Peyer's patch (tissue), 4 donors: ENCODE measurements around the gene NKD1. TPM values are rescaled to one million over a fixed set of nuclear protein-coding genes. Genes with fewer than 3 reads are reported as not detected.

Experiments used
- DNase-seq, 3 donors: peaks; one replicate each; pipeline ENCODE4 v3.0.0-alpha.2; 2017 to 2019
- H3K27ac ChIP-seq, 4 donors: fragments of 200-600 bp; sonication (generic); one replicate each; pipeline ENCODE4 v1.5.1; 2016 to 2019
- H3K27me3 ChIP-seq, 2 donors: fragments of 200-600 bp; sonication (generic); one replicate each; pipeline ENCODE4 v1.5.1; 2019
- H3K36me3 ChIP-seq, 3 donors: fragments of 200-600 bp; sonication (generic); one replicate each; pipeline ENCODE4 v1.5.1; 2016 to 2019
- H3K4me1 ChIP-seq, 4 donors: fragments of 200-600 bp; sonication (generic); one replicate each; pipeline ENCODE4 v1.5.1; 2016 to 2019
- H3K4me3 ChIP-seq, 4 donors: fragments of 200-600 bp; sonication (generic); 1 replicate in 3 of 4; 2 replicates in 1 of 4; pipeline ENCODE4 v1.5.1; 2016 to 2019; ENCODE audit warnings: mild to moderate bottlenecking in 1 of 4
- H3K9me3 ChIP-seq, 4 donors: fragments of 200-600 bp; sonication (generic); one replicate each; pipeline ENCODE4 v1.5.1; 2016 to 2019; ENCODE audit warnings: mild to moderate bottlenecking in 1 of 4
- POLR2A ChIP-seq, 2 donors: fragments of 450-650 bp; IDR thresholded peaks; one replicate each; pipeline ENCODE4 v1.5.1; 2017; ENCODE audit warnings: antibody characterized with exemption in 2 of 2, mild to moderate bottlenecking in 2 of 2, moderate library complexity in 2 of 2
- total RNA-seq, 4 donors: library from RNA; depleted of rRNA; stranded (reverse); fragments of >200 nt; gene quantifications; one replicate each; pipeline ENCODE4 v1.1.0, GENCODE V29; 2016
- TF ChIP-seq, protein P1 (sequence below), 6 experiments: fragments of 450-650 bp in 4 of 6; fragments of 200-600 bp in 2 of 6; sonication (generic) in 1 of 6; IDR thresholded peaks; one replicate each; pipeline ENCODE4 v1.5.1; 2017 to 2019; ENCODE audit warnings: antibody characterized with exemption in 6 of 6, mild to moderate bottlenecking in 3 of 6, moderate library complexity in 1 of 6

NKD1 gene
- total RNA-seq, 4 donors from 2014 or later: 1.7 to 4.0 (median 3.4) TPM

DNA sequence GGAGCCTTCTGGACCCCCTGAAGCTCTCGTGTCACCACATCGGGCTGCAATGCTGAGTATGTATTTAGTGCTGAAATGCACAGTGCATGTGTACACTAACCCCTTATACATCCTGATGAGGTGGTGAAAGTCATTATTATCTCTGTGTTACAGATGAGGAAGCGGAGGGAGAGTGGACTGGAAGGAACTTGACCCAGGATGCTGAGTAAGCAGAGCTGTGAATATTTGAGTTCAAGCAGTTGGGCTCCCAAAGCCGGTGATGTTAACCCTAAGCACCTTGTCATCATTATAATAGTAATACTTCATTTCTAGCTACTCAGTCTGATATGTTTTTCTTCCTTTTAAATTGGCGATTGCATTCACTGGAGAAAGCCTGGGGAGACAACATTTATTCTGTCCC, 25.9 kb upstream of the NKD1 start:
- H3K27ac ChIP-seq: no peak overlapping the region
- H3K4me3 ChIP-seq: no peak overlapping the region
- no peaks in the 10 kb centered on the region for H3K36me3 ChIP-seq
- no peaks in the 10 kb centered on the region for H3K4me1 ChIP-seq
- no peaks in the 10 kb centered on the region for H3K27me3 ChIP-seq
- H3K9me3 ChIP-seq: peaks cover 0 to 3% (median 0%) of the 10 kb centered on the region in 4 donors
- TF ChIP-seq, protein P1, sequence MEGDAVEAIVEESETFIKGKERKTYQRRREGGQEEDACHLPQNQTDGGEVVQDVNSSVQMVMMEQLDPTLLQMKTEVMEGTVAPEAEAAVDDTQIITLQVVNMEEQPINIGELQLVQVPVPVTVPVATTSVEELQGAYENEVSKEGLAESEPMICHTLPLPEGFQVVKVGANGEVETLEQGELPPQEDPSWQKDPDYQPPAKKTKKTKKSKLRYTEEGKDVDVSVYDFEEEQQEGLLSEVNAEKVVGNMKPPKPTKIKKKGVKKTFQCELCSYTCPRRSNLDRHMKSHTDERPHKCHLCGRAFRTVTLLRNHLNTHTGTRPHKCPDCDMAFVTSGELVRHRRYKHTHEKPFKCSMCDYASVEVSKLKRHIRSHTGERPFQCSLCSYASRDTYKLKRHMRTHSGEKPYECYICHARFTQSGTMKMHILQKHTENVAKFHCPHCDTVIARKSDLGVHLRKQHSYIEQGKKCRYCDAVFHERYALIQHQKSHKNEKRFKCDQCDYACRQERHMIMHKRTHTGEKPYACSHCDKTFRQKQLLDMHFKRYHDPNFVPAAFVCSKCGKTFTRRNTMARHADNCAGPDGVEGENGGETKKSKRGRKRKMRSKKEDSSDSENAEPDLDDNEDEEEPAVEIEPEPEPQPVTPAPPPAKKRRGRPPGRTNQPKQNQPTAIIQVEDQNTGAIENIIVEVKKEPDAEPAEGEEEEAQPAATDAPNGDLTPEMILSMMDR (IDR thresholded peaks at IDR 0.05): no peak
- TF ChIP-seq POLR2A (IDR thresholded peaks at IDR 0.05): no peak
- no peak for DNase-seq

DNA sequence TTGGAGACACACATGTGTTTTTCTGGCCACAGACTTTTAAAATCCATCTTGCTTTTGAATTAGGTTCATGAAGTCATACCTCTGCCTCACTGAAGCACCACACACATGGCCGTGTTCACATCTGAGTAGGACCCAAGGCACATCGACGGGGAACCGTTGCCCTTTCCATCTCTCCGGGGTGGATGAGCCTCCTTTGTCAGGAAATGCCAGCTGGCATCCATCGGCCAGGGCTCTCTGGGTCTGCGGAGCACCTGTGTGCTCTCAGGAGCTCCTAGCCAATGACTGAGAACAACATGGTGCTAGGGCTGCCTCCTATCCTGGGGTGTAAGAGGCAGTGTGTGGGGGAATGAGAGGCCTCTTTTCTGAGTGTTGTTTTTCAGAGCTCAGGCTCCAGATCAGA, 24.5 kb upstream of the NKD1 start:
- Histone ChIP-seq H3K27ac (no peak overlapping the region), H3K36me3 (no peaks in the 10 kb centered on the region), H3K4me1 (no peaks in the 10 kb centered on the region), H3K27me3 (no peaks in the 10 kb centered on the region), H3K4me3 (no peak overlapping the region), H3K9me3 (no peaks in the 10 kb centered on the region)
- no peak for TF ChIP-seq POLR2A (IDR thresholded peaks at IDR 0.05)
- TF ChIP-seq, protein P1 (IDR thresholded peaks at IDR 0.05): no peak
- no peak for DNase-seq

DNA sequence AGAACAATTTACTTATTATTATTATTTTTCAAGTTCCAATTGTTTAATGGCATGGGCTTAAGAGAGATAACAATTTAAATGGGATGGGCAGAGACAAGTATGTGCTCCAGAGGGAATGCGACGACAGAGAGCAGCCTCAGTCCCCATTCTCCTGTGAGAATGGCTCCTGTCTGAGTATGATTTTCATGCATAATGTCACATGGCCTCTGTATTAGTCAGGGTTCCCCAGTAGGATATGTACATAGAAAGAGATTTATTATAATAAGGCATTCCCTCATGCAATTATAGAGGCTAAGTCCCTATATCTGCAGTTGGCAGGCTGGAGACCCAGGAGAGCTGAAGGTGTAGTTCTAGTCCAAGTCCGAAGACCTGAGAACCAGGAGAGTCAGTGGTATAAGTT, 22.9 kb upstream of the NKD1 start:
- H3K4me3 ChIP-seq: no peak overlapping the region
- H3K27ac ChIP-seq: no peak overlapping the region
- DNase-seq: no peak
- no peaks in the 10 kb centered on the region for H3K9me3 ChIP-seq
- no peaks in the 10 kb centered on the region for H3K36me3 ChIP-seq
- H3K4me1 ChIP-seq: no peaks in the 10 kb centered on the region
- TF ChIP-seq, protein P1 (IDR thresholded peaks at IDR 0.05): no peak
- no peak for TF ChIP-seq POLR2A (IDR thresholded peaks at IDR 0.05)
- H3K27me3 ChIP-seq: no peaks in the 10 kb centered on the region

DNA sequence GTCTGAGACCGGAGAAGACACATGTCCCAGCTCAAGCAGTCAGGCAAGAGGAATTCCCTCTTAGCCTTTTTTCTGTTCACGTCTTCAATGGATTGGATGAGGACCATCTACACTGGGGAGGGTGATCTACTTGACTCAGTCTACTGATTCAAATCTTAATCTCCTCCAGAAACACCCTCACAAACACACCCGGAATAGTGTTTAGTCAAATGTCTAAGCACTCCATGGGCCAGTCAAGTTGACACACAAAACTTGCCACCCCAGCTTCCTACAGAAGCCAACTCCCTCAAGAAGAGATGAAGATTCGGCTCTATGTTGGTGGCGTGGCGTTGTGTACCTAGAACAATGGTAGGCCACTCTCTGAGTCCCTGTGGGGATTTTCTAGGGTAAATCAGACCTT, 22.5 kb upstream of the NKD1 start:
- no peaks in the 10 kb centered on the region for H3K36me3 ChIP-seq
- TF ChIP-seq, protein P1 (IDR thresholded peaks at IDR 0.05): no peak
- TF ChIP-seq POLR2A (IDR thresholded peaks at IDR 0.05): no peak
- no peaks in the 10 kb centered on the region for H3K4me1 ChIP-seq
- H3K27me3 ChIP-seq: no peaks in the 10 kb centered on the region
- H3K27ac ChIP-seq: no peak overlapping the region
- H3K9me3 ChIP-seq: no peaks in the 10 kb centered on the region
- no peak for DNase-seq
- no peak overlapping the region for H3K4me3 ChIP-seq

DNA sequence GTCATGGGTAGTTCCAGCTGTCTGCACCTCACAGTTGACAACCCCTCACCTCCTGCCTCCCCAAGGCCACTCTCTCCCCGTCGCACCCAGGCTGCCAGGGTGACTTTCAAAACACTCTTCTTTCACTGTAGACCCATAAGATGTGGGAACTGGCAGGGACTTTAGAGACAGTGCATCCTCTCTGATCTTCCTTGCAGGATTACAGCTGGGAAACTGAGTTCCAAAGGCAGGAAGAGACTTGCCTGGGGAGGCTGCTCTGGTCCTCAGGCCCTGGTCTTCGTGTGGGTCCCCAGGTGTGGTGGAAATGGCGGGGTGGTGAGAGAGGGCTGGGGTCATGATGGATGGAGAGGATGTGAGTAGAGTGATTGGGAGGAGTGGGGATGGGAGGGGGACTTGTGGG, 21.9 kb upstream of the NKD1 start:
- H3K9me3 ChIP-seq: no peaks in the 10 kb centered on the region
- no peak for DNase-seq
- no peak for TF ChIP-seq POLR2A (IDR thresholded peaks at IDR 0.05)
- TF ChIP-seq, protein P1 (IDR thresholded peaks at IDR 0.05): no peak

DNA sequence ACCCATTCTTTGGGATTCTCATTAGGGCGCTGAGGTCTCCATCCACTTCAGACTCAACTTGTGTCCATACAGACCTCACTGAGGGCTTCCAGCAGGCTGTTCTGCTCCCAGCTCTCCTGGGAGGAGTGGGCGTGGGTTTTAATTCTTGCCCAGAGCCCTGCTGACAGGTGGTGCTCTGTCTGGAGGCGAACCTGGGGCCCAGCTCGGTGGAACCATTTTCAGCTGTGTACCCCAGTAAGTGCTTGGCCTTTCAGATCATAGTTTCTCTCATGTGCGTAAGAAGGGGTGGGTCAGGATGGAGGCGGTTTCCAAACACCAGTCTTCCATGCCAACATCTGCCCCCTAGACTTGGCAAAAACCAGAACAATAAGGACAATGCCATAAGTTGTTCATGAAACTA, 21.4 kb upstream of the NKD1 start:
- Histone ChIP-seq H3K27ac (no peak overlapping the region), H3K9me3 (no peaks in the 10 kb centered on the region), H3K27me3 (no peaks in the 10 kb centered on the region), H3K36me3 (no peaks in the 10 kb centered on the region), H3K4me1 (no peaks in the 10 kb centered on the region), H3K4me3 (no peak overlapping the region)
- DNase-seq: no peak
- TF ChIP-seq, protein P1 (IDR thresholded peaks at IDR 0.05): no peak
- TF ChIP-seq POLR2A (IDR thresholded peaks at IDR 0.05): no peak

More for the DNA sequence above, 21.9 kb upstream of the NKD1 start:
- Histone ChIP-seq H3K27me3 (no peaks in the 10 kb centered on the region), H3K27ac (no peak overlapping the region), H3K4me3 (no peak overlapping the region), H3K4me1 (no peaks in the 10 kb centered on the region), H3K36me3 (no peaks in the 10 kb centered on the region)
